Measurements from ENCODE around the gene KRTAP4-11.
"Not testable (repeated sequence)": the region's sequence is repeated elsewhere in the genome, so short reads cannot be mapped to it uniquely, and the experiment has no call there.

KRTAP4-11 gene

DNA sequence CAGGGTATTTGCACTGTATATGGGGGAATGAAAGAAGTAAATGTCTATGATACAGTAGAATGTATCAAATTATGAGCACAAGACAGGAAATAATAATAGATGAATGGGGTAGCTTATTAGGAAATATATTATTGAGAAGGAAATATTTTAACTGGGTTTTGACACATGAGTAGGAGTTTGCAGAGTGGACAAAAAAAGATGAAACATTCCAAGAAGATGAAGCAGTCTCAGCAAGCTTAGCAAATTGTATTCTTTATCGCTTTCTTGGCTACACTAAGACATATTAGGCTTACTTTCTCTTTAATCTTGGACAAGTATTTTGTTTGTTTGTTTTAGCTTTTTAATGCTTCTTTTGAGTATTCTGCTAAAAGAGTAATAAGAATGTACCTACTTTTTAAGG, 14.3 kb downstream of the KRTAP4-11 start:
- TF ChIP-seq, protein P1, sequence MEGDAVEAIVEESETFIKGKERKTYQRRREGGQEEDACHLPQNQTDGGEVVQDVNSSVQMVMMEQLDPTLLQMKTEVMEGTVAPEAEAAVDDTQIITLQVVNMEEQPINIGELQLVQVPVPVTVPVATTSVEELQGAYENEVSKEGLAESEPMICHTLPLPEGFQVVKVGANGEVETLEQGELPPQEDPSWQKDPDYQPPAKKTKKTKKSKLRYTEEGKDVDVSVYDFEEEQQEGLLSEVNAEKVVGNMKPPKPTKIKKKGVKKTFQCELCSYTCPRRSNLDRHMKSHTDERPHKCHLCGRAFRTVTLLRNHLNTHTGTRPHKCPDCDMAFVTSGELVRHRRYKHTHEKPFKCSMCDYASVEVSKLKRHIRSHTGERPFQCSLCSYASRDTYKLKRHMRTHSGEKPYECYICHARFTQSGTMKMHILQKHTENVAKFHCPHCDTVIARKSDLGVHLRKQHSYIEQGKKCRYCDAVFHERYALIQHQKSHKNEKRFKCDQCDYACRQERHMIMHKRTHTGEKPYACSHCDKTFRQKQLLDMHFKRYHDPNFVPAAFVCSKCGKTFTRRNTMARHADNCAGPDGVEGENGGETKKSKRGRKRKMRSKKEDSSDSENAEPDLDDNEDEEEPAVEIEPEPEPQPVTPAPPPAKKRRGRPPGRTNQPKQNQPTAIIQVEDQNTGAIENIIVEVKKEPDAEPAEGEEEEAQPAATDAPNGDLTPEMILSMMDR (IDR thresholded peaks at IDR 0.05; ENCODE audit: low read depth, low read length, missing control alignments): no peak
- no peak for DNase-seq (ENCODE audit: low read depth)
- in situ Hi-C loops (cut with HindIII; ENCODE audit: low sequenced_read_pairs): no loop called here
- no peak overlapping the region for H3K4me3 ChIP-seq (ENCODE audit: low read depth, low read length)

DNA sequence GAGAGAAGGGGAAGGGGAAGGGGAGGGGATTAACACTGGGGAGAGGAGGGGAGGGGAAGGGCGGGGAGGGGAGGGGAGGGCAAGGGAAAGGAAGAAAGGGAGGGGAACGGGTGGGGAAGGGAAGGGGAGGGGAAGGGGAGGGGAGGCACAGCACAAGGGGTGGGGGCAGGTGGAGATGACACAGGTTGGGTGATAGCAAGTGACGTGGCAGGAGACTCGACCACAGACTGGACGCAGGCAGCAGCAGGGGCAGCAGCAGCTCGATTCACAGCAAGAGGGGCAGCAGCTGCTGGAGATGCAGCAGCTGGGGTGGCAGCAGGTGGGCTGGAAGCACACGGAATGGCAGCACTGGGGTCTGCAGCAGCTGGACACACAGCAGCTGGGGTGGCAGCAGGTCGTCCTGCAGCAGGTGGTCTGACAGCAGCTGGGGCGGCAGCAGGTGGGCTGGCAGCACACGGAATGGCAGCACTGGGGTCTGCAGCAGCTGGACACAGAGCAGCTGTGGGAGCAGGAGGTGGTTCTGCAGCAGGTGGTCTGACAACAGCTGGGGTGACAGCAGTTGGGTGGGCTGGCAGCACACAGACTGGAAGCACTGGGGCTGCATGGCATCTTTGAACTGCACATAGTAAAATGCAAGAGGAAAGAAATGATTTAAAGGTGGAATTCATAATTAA, 16.4 kb downstream of the KRTAP4-11 start, which contains the start of gene KRTAP4-16:
KRTAP4-16 (minus strand) TSS at position 624 of the 674 bp plus-strand sequence; CDS start at position 624, 0 bp downstream.
- no peak within 1 kb of the TSS for H3K4me3 ChIP-seq (ENCODE audit: low read depth, low read length)
- in situ Hi-C loops (cut with HindIII; ENCODE audit: low sequenced_read_pairs): no loop called here
- no peak for DNase-seq (ENCODE audit: low read depth)
- TF ChIP-seq, protein P1 (IDR thresholded peaks at IDR 0.05; ENCODE audit: low read depth, low read length, missing control alignments): no peak

DNA sequence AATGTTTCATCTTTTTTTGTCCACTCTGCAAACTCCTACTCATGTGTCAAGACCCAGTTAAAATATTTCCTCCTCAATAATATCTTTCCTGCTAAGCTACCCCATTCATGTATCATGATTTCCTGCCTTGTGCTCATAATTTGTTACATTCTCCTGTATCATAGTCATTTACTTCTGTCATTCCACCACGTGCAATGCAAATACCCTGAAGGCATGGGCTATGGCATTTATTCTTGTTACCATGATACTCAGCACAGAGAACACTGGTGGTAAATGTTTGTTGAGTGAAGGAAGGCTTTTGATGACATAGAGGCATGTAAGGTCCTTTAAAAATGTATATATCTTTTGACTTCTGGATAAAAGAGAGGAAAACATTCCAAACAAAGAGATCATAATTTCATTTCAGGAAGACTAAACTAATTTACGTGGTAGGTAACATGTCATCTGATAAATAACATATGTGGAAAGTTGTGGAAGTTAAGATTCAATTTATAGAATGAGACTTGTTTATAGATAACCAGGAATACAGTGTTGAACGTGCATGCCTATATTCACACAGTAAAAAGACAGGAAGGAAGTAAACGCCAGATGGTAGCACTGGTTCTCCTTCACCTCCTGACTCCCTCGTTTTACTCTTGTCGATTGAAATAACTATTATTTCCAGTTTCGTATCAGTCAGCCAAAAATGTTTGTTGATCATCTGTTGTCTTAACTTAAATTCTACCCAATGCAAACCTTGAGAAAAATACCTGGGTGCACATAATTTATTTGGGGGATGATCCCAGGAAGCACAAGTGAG, 18.3 kb downstream of the KRTAP4-11 start:
- DNase-seq (ENCODE audit: low read depth); H3K4me3 ChIP-seq (ENCODE audit: low read depth, low read length); in situ Hi-C loops (cut with HindIII; ENCODE audit: low sequenced_read_pairs): not testable (repeated sequence)

DNA sequence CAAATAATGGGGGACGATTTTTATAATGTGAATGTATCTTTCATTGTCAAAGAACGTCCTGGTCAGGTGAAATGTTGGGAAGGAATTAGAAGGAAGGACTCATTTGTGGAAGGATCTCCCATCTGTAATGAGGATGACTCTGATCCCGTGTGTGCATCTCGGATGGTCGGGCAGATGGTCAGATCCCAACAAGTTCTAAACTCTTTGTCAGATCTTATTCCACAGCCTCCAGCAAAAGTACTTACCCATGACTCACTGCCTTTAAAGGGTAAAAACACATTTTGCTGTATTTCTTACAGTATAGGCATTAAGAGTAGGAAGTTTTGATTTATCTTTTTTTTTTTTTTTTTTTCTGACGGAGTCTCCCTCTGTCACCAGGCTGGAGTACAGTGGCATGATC, 19.7 kb downstream of the KRTAP4-11 start:
- TF ChIP-seq, protein P1 (IDR thresholded peaks at IDR 0.05; ENCODE audit: low read depth, low read length, missing control alignments): no peak
- in situ Hi-C loops (cut with HindIII; ENCODE audit: low sequenced_read_pairs): no loop called here
- H3K4me3 ChIP-seq (ENCODE audit: low read depth, low read length): no peak overlapping the region
- no peak for DNase-seq (ENCODE audit: low read depth)

DNA sequence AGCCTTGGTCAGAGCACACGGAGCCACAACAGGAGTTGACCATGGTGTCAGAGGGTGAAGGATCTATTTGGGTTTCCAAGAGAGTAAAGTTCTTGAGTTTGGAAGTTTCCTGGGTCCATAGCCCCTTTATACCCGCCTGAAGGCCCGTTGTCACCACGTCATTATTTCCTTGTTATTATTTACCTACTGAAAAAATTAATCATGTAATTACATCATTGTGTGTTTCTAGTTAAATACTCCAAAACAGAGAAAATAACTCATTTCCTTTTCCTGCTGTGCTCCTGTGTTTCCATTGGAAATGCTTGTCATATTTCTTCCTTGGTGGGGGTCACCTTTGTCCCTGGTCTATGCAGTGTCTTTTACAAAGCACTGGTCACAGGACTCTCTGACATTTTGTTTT, 20.1 kb downstream of the KRTAP4-11 start, which contains the start of gene KRTAP4-8:
KRTAP4-8 (minus strand) TSS at position 101 of the 400 bp plus-strand sequence; CDS start at position 43, 58 bp downstream.
- in situ Hi-C loops (cut with HindIII; ENCODE audit: low sequenced_read_pairs): no loop called here
- TF ChIP-seq, protein P1 (IDR thresholded peaks at IDR 0.05; ENCODE audit: low read depth, low read length, missing control alignments): no peak
- no peak within 1 kb of the TSS for H3K4me3 ChIP-seq (ENCODE audit: low read depth, low read length)
- DNase-seq (ENCODE audit: low read depth): no peak

DNA sequence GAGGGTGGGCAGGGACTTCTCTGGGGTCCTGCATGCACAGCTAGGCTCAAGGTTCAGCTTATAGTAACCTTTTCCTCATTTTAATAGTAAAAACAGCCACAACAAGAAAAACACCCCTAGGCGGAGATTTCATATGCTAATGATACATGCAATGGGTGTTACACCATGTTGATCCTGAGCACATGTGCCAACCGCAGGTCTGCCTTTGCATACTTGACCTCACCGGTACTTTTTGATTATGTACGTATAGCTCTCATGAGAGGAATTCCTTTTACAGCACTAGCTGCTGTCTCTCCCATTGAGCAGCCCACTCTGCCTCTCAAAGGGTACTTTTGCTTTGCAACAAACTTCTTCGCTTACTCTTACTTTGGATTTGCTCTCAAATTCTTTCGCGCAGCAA, 22.1 kb downstream of the KRTAP4-11 start:
- H3K4me3 ChIP-seq (ENCODE audit: low read depth, low read length): no peak overlapping the region
- TF ChIP-seq, protein P1 (IDR thresholded peaks at IDR 0.05; ENCODE audit: low read depth, low read length, missing control alignments): no peak
- DNase-seq (ENCODE audit: low read depth): no peak
- in situ Hi-C loops (cut with HindIII; ENCODE audit: low sequenced_read_pairs): no loop called here

DNA sequence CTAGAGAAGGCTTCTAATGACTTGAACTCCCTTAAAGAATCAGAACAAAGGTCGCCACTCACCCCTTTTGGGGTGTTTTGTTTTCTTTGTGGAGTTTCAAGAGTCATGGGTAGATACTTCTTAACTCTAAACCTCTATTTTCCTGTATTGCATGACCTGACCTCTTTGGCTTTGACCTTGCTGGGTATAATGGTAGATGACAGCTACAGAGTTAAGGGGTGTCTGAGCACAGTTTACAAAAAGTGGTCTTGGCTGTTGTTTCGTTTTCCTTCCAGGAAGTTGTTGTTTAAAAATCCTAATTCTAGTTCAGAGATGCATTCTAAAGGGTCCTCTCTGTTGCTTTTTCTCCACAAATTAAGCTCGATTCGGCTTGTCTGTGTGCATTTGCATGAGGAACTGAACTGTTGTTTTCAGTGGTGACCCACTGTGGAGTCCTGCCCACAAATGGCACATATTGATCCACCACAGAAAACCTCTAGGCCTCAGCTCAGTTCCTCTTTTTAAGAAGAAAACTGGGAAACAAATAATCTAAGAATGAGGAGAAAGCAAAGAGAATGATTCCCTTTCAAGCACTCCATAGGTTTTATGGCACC, 29.3 kb downstream of the KRTAP4-11 start:
- DNase-seq (ENCODE audit: low read depth); H3K4me3 ChIP-seq (ENCODE audit: low read depth, low read length); in situ Hi-C loops (cut with HindIII; ENCODE audit: low sequenced_read_pairs): not testable (repeated sequence)

DNA sequence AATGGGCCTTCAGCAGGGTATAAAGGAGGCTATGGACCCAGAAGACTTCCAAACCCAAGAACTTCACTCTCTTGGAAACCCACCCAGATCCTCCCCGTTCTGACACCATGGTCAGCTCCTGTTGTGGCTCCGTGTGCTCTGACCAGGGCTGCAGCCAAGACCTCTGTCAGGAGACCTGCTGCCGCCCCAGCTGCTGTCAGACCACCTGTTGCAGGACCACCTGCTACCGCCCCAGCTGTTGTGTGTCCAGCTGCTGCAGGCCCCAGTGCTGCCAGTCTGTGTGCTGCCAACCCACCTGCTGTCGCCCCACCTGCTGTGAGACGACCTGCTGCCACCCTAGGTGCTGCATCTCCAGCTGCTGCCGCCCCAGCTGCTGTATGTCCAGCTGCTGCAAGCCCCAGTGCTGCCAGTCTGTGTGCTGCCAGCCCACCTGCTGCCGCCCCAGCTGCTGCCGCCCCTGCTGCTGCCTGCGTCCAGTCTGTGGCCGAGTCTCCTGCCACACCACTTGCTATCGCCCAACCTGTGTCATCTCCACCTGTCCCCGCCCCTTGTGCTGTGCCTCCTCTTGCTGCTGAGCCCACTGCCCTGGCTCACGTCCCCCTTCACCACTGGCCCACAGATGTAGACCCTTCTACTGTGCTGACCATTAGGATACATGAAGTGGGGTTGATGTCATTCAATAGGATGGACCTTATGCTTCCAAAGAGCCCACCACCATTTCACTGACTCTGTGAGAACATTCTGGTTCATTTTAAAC, 33.9 kb downstream of the KRTAP4-11 start, which contains the start of gene KRTAP4-7:
KRTAP4-7 (plus strand) TSS at position 51 of the 757 bp plus-strand sequence; CDS start at position 108, 57 bp downstream.
- DNase-seq (ENCODE audit: low read depth); H3K4me3 ChIP-seq (ENCODE audit: low read depth, low read length); in situ Hi-C loops (cut with HindIII; ENCODE audit: low sequenced_read_pairs): not testable (repeated sequence)

DNA sequence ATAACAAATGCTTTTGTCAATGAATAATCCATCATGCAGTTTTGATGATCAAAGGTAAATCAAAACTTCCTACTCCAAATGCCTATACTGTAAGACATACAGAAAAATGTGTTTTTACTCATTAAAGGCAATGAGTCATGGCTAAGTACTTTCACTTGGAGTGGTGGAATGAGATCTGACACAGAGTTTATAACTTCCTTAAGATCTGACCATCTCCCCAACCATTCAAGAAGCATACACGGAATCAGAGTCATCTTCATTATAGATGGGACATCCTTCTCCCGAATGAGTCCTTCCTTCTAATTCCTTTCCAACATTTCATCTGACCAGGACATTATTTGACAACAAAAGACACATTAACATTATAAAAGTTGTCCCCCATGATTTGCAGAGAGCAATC, 34.7 kb downstream of the KRTAP4-11 start:
- in situ Hi-C loops (cut with HindIII; ENCODE audit: low sequenced_read_pairs); H3K4me3 ChIP-seq (ENCODE audit: low read depth, low read length); DNase-seq (ENCODE audit: low read depth): not testable (repeated sequence)

Measured in astrocyte of the cerebellum (primary cell).